ENCODE data around the gene FAM221A.
"Not testable (repeated sequence)": the region's sequence is repeated elsewhere in the genome, so short reads cannot be mapped to it uniquely, and the experiment has no call there.

FAM221A gene

GRCh38 chr7:23679898-23680413 lies at the start of gene FAM221A:
Gene FAM221A (plus strand): TSS chr7:23680199. CDS start chr7:23680219, 20 bp downstream.
- DNase-seq (ENCODE audit: low read depth): no peak

- no peak for DNase-seq (ENCODE audit: low read depth)
Measured at GRCh38 chr7:23633417-23633816, 46.6 kb upstream of the FAM221A start.

- no peak for DNase-seq (ENCODE audit: low read depth)
Measured at GRCh38 chr7:23645822-23646221, 34.2 kb upstream of the FAM221A start.

GRCh38 chr7:23653942-23654341 lies 26.1 kb upstream of the FAM221A start:
- no peak for DNase-seq (ENCODE audit: low read depth)

GRCh38 chr7:23654508-23654907 lies 25.5 kb upstream of the FAM221A start:
- no peak for DNase-seq (ENCODE audit: low read depth)

- no peak for DNase-seq (ENCODE audit: low read depth)
Measured at GRCh38 chr7:23655433-23655832, 24.6 kb upstream of the FAM221A start.

- DNase-seq (ENCODE audit: low read depth): no peak
Measured at GRCh38 chr7:23658831-23659427, 21.1 kb upstream of the FAM221A start.

GRCh38 chr7:23661385-23661784 lies 18.6 kb upstream of the FAM221A start:
- DNase-seq (ENCODE audit: low read depth): no peak

- DNase-seq (ENCODE audit: low read depth): no peak
Measured at GRCh38 chr7:23662124-23662983, 17.6 kb upstream of the FAM221A start.

GRCh38 chr7:23662984-23663313 lies 17.1 kb upstream of the FAM221A start:
- no peak for DNase-seq (ENCODE audit: low read depth)

GRCh38 chr7:23664122-23664521 lies 15.9 kb upstream of the FAM221A start:
- no peak for DNase-seq (ENCODE audit: low read depth)

GRCh38 chr7:23672033-23672432 lies 8.0 kb upstream of the FAM221A start:
- DNase-seq (ENCODE audit: low read depth): no peak

- no peak for DNase-seq (ENCODE audit: low read depth)
Measured at GRCh38 chr7:23680414-23681405, 711 bp downstream of the FAM221A start.

GRCh38 chr7:23684041-23684440 lies 4.0 kb downstream of the FAM221A start:
- DNase-seq (ENCODE audit: low read depth): not testable (repeated sequence)

GRCh38 chr7:23685731-23686130 lies 5.7 kb downstream of the FAM221A start:
- no peak for DNase-seq (ENCODE audit: low read depth)

- DNase-seq (ENCODE audit: low read depth): no peak
Measured at GRCh38 chr7:23687011-23687410, 7.0 kb downstream of the FAM221A start.

GRCh38 chr7:23689165-23689564 lies 9.2 kb downstream of the FAM221A start:
- DNase-seq (ENCODE audit: low read depth): no peak

GRCh38 chr7:23691320-23691719 lies 11.3 kb downstream of the FAM221A start:
- DNase-seq (ENCODE audit: low read depth): no peak

- DNase-seq (ENCODE audit: low read depth): no peak
Measured at GRCh38 chr7:23693224-23693623, 13.2 kb downstream of the FAM221A start.

- peak; percentile 51 for DNase-seq (ENCODE audit: low read depth)
Measured at GRCh38 chr7:23696916-23697441, 17.0 kb downstream of the FAM221A start.

- no peak for DNase-seq (ENCODE audit: low read depth)
Measured at GRCh38 chr7:23698822-23699221, 18.8 kb downstream of the FAM221A start.

- DNase-seq (ENCODE audit: low read depth): no peak
Measured at GRCh38 chr7:23700046-23700445, 20.0 kb downstream of the FAM221A start.
